ENCODE results near the gene ITGA4.

DNA sequence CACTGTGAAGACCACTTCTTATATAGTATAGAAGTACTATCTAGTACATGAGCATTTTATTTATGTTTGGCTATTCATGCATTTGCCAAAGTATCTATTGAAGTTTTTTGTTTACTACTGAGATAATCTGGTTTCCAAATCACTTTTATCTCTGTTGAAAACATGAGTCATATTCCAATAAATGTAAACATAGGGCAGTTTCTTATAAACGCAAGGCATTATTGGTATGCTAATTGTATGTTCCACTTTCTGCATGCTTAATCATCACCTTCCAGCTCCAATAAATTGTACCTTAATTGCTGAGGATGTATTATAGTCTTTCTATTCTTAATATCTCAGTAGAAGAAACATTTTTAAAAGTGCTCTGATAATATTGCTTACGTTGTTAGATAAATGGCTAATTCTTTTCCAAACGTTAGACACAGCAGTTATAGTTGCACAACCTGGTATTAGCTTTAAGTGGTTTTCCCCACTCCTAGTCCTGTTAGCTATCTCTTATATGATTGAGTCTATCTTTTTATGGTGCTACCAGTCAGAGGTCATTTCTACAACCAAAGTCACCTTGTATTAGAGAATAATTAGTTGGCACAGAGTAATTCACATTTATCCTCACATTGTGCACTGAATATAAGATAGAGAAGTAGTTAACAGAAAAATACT, 17.2 kb downstream of the ITGA4 start:
- TF ChIP-seq CTCF (IDR thresholded peaks at IDR 0.05) (no peak), POLR2A (IDR thresholded peaks at IDR 0.05) (no peak)
